B cell (primary cell): ENCODE data around the gene GALNT7. TPM values are rescaled to one million over a fixed set of nuclear protein-coding genes. Genes with fewer than 3 reads are reported as not detected.

Source experiments
- ATAC-seq: fragments of 200-7000 bp; cut with Tn5 transposase; one replicate; pipeline ENCODE4 v1.10.0; 2021; ENCODE audit warnings: low read depth, mild to moderate bottlenecking, moderate number of reproducible peaks, moderate library complexity
- CTCF ChIA-PET: fragments of 350-600 bp; sonication (Branson Sonifier 250); formaldehyde crosslinking; loops from one replicate; lab custom pipeline; 2021; ENCODE audit warnings: antibody characterized with exemption, inconsistent platforms; lab: Charles Lee
- POLR2A ChIA-PET: fragments of 350-600 bp; sonication (Branson Sonifier 250); formaldehyde crosslinking; loops from one replicate; lab custom pipeline; 2021; ENCODE audit warnings: antibody characterized with exemption; lab: Charles Lee
- DNase-seq: peaks from one replicate; pipeline ENCODE4 v3.0.0; 2013
- H2AFZ ChIP-seq: 2 replicates; pipeline ENCODE4 v1.6.1; 2012; ENCODE audit warnings: mild to moderate bottlenecking, low read depth, low read length; ENCODE audit not compliant: insufficient read depth, poor library complexity, severe bottlenecking
- H3K27ac ChIP-seq, 2 donors: 1 replicate in 1 of 2; 2 replicates in 1 of 2; pipeline ENCODE4 v1.5.1; 2012 to 2013; ENCODE audit warnings: low read length in 2 of 2, mild to moderate bottlenecking in 2 of 2, moderate library complexity in 1 of 2
- H3K27me3 ChIP-seq, 4 experiments: fragments of 200-600 bp in 1 of 4; sonication (generic) in 1 of 4; replicated peaks in 1 of 4; 1 replicate in 2 of 4; 2 replicates in 2 of 4; pipeline versions ENCODE4 v1.6.1 to v1.7.0; 2013 to 2016; ENCODE audit warnings: low read length in 3 of 4, mild to moderate bottlenecking in 2 of 4, mixed read lengths in 1 of 4, moderate library complexity in 1 of 4; ENCODE audit not compliant: insufficient read depth in 4 of 4, control insufficient read depth in 3 of 4; ENCODE audit errors: control extremely low read depth in 1 of 4
- H3K36me3 ChIP-seq, 2 experiments: replicated peaks in 1 of 2; 1 replicate in 1 of 2; 2 replicates in 1 of 2; pipeline versions ENCODE4 v1.6.1 to v1.7.1; 2013; ENCODE audit warnings: low read length in 1 of 2; ENCODE audit not compliant: insufficient read depth in 2 of 2, control insufficient read depth in 1 of 2; ENCODE audit errors: control extremely low read depth in 1 of 2, extremely low read depth in 1 of 2
- H3K4me1 ChIP-seq, 2 donors: fragments of 200-600 bp in 1 of 2; sonication (generic) in 1 of 2; 1 replicate in 1 of 2; 2 replicates in 1 of 2; pipeline versions ENCODE4 v1.5.1 to v1.6.1; 2013 to 2017; ENCODE audit warnings: low read length in 2 of 2; ENCODE audit not compliant: control insufficient read depth in 2 of 2, insufficient read depth in 2 of 2
- H3K4me2 ChIP-seq: replicated peaks from 2 replicates; pipeline ENCODE3; 2012; ENCODE audit warnings: mild to moderate bottlenecking, low read depth, low read length; ENCODE audit not compliant: poor library complexity, severe bottlenecking
- H3K4me3 ChIP-seq, 5 experiments: fragments of 200-600 bp in 1 of 5; sonication (generic) in 1 of 5; 1 replicate in 3 of 5; 2 replicates in 2 of 5; pipeline versions ENCODE4 v1.5.1 to v1.7.0; 2011 to 2016; ENCODE audit warnings: low read length in 4 of 5, mild to moderate bottlenecking in 4 of 5, low read depth in 2 of 5, control low read depth in 1 of 5, moderate library complexity in 1 of 5; ENCODE audit not compliant: insufficient read depth in 1 of 5; ENCODE audit errors: control extremely low read depth in 1 of 5, extremely low read depth in 1 of 5
- H3K79me2 ChIP-seq: fragments of 200-600 bp; sonication (generic); one replicate; pipeline ENCODE4 v1.6.0; 2016; ENCODE audit warnings: low read length; ENCODE audit not compliant: control insufficient read depth, insufficient read depth
- H3K9ac ChIP-seq: fragments of 200-600 bp; sonication (generic); 2 replicates; pipeline ENCODE4 v1.6.1; 2017; ENCODE audit warnings: mild to moderate bottlenecking, low read length, moderate library complexity
- H3K9me3 ChIP-seq, 3 donors: one replicate each; pipeline versions ENCODE4 v1.6.1 to v1.7.1; 2013; ENCODE audit warnings: low read length in 2 of 3; ENCODE audit not compliant: control insufficient read depth in 2 of 3, insufficient read depth in 1 of 3; ENCODE audit errors: control extremely low read depth in 1 of 3
- H4K20me1 ChIP-seq: 2 replicates; pipeline ENCODE4 v1.6.0; 2012; ENCODE audit warnings: mild to moderate bottlenecking, low read length; ENCODE audit not compliant: insufficient read depth, control insufficient read depth, poor library complexity, severe bottlenecking
- H3K27ac Mint-ChIP-seq: one replicate; pipeline ENCODE4 v1.8.0; 2021; ENCODE audit warnings: mixed read lengths
- H3K27me3 Mint-ChIP-seq: one replicate; pipeline ENCODE4 v1.8.0; 2021; ENCODE audit warnings: mixed read lengths
- H3K4me1 Mint-ChIP-seq: one replicate; pipeline ENCODE4 v1.8.0; 2021; ENCODE audit warnings: mixed read lengths
- H3K4me3 Mint-ChIP-seq: one replicate; pipeline ENCODE4 v1.8.0; 2021; ENCODE audit warnings: mixed read lengths
- H3K9me3 Mint-ChIP-seq: one replicate; pipeline ENCODE4 v1.8.0; 2022; ENCODE audit warnings: mixed read lengths; ENCODE audit not compliant: insufficient read depth
- EZH2 ChIP-seq: IDR thresholded peaks from 2 replicates; pipeline ENCODE4 v1.6.1; 2012; ENCODE audit warnings: borderline replicate concordance, low read depth, mild to moderate bottlenecking, moderate library complexity, low read length; ENCODE audit not compliant: insufficient read depth, poor library complexity, severe bottlenecking
- WGBS: methylation state at CpG from one replicate; pipeline ENCODE4 v1.1.5; 2013; ENCODE audit warnings: missing lambda C conversion rate; ENCODE audit not compliant: insufficient coverage; 5-methylcytosine and 5-hydroxymethylcytosine counted together
- intact Hi-C: fragments of 100-400 bp; cut with micrococcal nuclease; formaldehyde crosslinking; loops from one replicate; pipeline ENCODE4 v1.10.0; 2022
- polyA plus RNA-seq: library from polyadenylated mRNA; depleted of rRNA; stranded (reverse); fragments of >200 nt; gene quantifications from 2 replicates; pipeline ENCODE4 v1.2.3, GENCODE V29; 2012
- total RNA-seq, 2 donors: library from RNA; stranded (reverse); fragments of 120-200 nt in 1 of 2; gene quantifications; 1 replicate in 1 of 2; 2 replicates in 1 of 2; pipeline versions ENCODE4 v1.2.3 to v1.2.4, GENCODE V29; 2013 to 2022
- TF ChIP-seq, protein P1 (sequence below): fragments of 200-600 bp; IDR thresholded peaks from one replicate; pipeline ENCODE4 v1.8.0; 2022; ENCODE audit warnings: antibody characterized with exemption, mild to moderate bottlenecking

GALNT7 gene
- total and polyA plus RNA-seq, 2 donors (not counting 1 experiment from before 2014, with no cell fraction given) = 5.8 to 23.7 TPM

DNA sequence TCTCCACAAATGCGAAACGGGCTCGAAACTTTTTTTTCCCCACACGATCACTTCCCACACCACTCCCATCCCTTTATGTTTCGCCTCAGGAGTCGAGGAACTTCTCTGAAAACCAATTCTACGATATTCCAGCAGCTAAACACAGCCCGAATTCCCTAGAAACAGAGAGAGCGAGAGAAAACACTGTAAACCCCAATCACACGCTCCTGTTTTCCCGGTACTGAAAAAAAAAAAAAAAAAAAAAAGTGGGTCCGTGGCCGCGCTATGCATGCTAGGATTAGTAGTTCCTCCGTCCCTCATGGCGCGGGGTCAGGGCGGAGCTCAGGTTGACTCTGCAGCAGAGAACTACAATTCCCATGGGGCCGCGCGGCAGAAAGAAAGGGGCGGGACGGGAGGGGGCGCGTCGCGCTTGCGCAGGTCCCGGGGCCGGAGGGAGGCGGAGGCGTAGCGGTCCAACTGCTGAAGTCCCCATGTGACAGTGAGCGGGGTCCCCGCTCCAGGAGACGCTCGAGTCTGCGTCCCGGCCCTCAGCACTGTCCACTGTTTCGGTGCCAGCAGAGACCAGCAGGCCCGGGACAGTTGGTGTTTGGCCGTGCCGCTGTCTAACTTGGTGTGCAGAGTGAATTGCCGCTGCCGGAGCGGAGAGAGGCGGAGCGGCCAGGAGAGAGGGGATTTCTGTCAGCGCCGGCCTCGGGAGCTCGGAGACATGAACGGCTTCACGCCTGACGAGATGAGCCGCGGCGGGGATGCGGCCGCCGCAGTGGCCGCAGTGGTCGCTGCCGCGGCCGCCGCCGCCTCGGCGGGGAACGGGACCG, 202.1 kb downstream of the GALNT7 start, which contains the start of gene SAP30:
TSS of gene SAP30 (plus strand) at position 478 of the 815 bp plus-strand sequence. CDS start at position 707, 229 bp downstream.
- peak; percentile 99 for DNase-seq
- Histone ChIP-seq H3K36me3 (no peaks in the 10 kb centered on the region), H3K27ac (peak within 1 kb of the TSS; percentile 84 to 88), H3K79me2 (peaks cover 6% of the 10 kb centered on the region), H3K4me2 (peak within 1 kb of the TSS; percentile 99), H3K4me1 (peaks cover 9 to 12% of the 10 kb centered on the region in 2 donors), H4K20me1 (no peaks in the 10 kb centered on the region), H3K9ac (peak within 1 kb of the TSS; percentile 94), H2AFZ (peak within 1 kb of the TSS; percentile 99), H3K4me3 (peak within 1 kb of the TSS; percentile 81 to 100 (median 99)), H3K9me3 (no peaks in the 10 kb centered on the region), H3K27me3 (peaks cover 0 to 2% (median 0%) of the 10 kb centered on the region in 4 experiments)
- peak; percentile 83 for ATAC-seq
- CTCF ChIA-PET = interaction anchor here (1.0 to 3.9 kb wide), 5 partner anchors 14 to 201 kb away, joined by 3 to 28 read pairs (median 4); partner anchors contain the start of gene HMGB2
- POLR2A ChIA-PET = interaction anchor here (0.7 to 4.5 kb wide), 6 partner anchors 37 to 913 kb away, joined by 3 to 134 read pairs (median 6); partner anchors contain the start of genes CEP44, FBXO8, GALNT7 and HMGB2
- H3K27me3 Mint-ChIP-seq = peaks cover 3% of the 10 kb centered on the region
- H3K27ac Mint-ChIP-seq = peak within 1 kb of the TSS; percentile 88
- peak within 1 kb of the TSS; percentile 100 for H3K4me3 Mint-ChIP-seq
- TF ChIP-seq, protein P1, sequence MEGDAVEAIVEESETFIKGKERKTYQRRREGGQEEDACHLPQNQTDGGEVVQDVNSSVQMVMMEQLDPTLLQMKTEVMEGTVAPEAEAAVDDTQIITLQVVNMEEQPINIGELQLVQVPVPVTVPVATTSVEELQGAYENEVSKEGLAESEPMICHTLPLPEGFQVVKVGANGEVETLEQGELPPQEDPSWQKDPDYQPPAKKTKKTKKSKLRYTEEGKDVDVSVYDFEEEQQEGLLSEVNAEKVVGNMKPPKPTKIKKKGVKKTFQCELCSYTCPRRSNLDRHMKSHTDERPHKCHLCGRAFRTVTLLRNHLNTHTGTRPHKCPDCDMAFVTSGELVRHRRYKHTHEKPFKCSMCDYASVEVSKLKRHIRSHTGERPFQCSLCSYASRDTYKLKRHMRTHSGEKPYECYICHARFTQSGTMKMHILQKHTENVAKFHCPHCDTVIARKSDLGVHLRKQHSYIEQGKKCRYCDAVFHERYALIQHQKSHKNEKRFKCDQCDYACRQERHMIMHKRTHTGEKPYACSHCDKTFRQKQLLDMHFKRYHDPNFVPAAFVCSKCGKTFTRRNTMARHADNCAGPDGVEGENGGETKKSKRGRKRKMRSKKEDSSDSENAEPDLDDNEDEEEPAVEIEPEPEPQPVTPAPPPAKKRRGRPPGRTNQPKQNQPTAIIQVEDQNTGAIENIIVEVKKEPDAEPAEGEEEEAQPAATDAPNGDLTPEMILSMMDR = no peak
- TF ChIP-seq EZH2 = no peak
- under 1% methylated on average over 68 of the region's 72 CpGs for WGBS
- H3K4me1 Mint-ChIP-seq = peaks cover 21% of the 10 kb centered on the region
- no peaks in the 10 kb centered on the region for H3K9me3 Mint-ChIP-seq
- intact Hi-C loops = loop anchor here (1.0 to 5.0 kb wide), 2 partner anchors 36 to 47 kb away; partner anchors contain the start of gene HMGB2
